HG03095 (cell line): ENCODE data around the gene TRIM56.
"Not testable (repeated sequence)": the region's sequence is repeated elsewhere in the genome, so short reads cannot be mapped to it uniquely, and the experiment has no call there.

Source experiments
- ATAC-seq: cut with Tn5 transposase; IDR thresholded peaks from one replicate; pipeline ENCODE4 v1.9.1; 2021; ENCODE audit warnings: moderate library complexity; ENCODE audit not compliant: unreplicated experiment

Gene TRIM56

DNA sequence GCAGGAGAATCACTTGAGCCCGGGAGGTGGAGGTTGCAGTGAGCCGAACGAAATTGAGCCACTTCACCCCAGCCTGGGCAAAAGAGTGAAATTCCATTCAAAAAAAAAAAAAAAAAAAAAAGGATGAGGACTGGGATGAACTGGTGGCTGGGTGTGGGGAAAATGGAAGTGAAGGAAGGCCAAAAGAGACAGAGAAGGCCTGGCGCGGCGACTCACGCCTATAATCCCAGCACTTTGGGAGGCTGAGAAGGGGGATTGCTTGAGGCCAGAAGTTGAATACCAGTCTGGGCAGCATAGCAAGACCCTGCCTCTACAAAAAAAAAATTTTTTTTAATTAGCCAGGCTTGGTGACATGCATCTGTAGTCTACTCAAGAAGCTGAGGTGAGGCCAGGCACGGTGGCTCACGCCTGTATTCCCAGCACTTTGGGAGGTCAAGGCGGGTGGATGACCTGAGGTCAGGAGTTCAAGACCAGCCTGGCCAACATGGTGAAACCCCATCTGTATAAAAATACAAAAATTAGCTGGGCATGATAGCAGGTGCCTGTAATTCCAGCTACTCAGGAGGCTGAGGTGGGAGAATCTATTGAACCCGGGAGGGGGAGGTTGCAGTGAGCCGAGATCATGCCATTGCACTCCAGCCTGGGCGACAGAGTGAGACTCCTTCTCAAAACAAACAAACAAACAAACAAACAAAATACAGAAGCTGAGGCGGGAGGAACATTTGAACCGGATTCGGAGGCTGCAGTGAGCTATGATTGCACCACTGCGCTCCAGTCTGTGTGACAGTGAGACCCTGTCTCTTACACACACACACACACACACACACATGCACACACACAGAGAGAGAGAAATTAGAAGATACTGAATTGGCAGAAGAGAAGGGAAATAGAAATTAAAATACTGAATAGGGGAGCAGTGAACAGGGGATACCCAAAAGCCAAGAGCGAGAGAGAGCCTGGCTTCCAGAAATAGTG lies 47.6 kb downstream of the TRIM56 start:
- not testable (repeated sequence) for ATAC-seq

DNA sequence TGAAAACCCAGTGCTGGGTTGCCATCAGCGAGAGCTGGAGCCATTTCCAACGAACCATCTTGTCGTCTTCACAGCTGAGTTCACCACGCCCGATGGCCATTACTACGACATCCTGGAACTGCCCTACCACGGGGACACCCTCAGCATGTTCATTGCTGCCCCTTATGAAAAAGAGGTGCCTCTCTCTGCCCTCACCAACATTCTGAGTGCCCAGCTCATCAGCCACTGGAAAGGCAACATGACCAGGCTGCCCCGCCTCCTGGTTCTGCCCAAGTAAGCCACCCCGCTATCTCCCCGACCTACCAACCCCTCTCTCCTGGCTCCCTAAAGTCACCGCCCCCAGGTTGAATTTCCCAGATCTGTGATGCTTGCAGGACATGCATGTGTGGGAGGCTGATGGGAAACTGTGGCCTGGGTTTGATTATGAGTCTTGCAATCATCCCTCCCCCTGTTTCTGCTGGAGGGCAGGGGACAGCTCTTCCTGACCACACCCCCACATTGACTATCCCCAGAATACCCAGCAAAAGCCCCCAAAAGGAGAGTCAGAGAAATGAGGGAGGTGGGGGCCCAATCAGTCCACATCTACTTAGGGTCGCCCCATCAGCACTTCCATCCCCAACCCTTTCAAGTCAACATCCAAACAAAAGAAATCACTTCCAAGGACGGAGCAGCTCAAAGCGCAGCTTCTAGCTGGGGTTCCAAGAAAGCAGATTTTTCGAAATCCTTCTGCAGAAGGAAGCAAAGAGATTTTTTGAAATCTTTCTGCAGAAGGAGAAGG lies 48.5 kb downstream of the TRIM56 start:
- ATAC-seq = no peak

DNA sequence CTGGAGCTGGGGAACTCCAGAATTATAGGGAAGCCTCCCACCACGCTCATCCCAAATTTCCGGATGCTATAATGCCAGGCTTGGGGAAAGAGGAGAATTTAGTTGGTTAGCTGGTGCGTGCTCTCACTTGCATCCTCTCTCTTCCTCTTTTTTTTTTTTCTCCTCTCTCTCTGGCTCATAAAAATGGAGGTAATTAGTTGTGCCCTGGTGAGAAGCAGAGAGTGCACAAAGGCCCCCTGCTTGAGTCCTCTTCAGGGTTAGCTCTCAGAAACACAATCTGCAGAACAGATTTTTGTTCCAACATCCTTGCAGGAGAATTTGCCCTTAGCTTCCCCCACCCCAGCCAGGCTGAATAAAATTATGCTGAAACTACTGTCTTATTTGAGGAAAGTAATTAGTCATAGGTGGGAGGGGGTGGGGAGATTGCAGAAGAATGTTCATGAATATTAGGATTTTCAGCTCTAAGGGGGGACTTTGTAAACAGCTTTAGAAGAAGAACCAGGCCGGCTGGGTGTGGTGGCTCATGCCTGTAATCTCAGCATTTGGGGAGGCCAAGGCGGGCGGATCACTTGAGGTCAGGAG lies 49.2 kb downstream of the TRIM56 start:
- no peak for ATAC-seq

DNA sequence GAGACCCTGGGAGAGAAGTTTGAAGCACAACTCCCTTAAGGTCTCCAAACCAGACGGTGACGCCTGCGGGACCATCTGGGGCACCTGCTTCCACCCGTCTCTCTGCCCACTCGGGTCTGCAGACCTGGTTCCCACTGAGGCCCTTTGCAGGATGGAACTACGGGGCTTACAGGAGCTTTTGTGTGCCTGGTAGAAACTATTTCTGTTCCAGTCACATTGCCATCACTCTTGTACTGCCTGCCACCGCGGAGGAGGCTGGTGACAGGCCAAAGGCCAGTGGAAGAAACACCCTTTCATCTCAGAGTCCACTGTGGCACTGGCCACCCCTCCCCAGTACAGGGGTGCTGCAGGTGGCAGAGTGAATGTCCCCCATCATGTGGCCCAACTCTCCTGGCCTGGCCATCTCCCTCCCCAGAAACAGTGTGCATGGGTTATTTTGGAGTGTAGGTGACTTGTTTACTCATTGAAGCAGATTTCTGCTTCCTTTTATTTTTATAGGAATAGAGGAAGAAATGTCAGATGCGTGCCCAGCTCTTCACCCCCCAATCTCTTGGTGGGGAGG lies 52.5 kb downstream of the TRIM56 start:
- ATAC-seq = peak; percentile 8

DNA sequence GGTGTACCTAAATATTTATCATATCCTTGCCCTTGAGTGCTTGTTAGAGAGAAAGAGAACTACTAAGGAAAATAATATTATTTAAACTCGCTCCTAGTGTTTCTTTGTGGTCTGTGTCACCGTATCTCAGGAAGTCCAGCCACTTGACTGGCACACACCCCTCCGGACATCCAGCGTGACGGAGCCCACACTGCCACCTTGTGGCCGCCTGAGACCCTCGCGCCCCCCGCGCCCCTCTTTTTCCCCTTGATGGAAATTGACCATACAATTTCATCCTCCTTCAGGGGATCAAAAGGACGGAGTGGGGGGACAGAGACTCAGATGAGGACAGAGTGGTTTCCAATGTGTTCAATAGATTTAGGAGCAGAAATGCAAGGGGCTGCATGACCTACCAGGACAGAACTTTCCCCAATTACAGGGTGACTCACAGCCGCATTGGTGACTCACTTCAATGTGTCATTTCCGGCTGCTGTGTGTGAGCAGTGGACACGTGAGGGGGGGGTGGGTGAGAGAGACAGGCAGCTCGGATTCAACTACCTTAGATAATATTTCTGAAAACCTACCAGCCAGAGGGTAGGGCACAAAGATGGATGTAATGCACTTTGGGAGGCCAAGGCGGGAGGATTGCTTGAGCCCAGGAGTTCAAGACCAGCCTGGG lies 53.1 kb downstream of the TRIM56 start:
- ATAC-seq = peak; percentile 62

DNA sequence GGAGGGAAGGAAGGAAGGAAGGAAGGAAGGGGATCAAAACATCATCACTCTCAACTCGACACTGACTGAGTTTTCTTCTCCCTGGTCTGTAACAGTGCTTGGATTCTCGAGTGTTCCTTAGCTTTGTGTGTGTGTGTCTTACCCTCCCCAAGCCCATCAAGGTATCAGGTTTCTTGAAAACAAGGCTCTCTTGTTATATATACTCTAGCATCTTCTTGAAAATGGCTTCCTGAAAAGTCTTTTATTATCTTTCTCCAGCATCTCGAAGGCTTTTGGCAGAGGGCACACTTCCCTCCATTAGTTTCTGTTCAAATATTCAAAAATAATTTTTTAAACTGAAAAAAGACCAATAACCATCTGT lies 55.0 kb downstream of the TRIM56 start:
- ATAC-seq = no peak

DNA sequence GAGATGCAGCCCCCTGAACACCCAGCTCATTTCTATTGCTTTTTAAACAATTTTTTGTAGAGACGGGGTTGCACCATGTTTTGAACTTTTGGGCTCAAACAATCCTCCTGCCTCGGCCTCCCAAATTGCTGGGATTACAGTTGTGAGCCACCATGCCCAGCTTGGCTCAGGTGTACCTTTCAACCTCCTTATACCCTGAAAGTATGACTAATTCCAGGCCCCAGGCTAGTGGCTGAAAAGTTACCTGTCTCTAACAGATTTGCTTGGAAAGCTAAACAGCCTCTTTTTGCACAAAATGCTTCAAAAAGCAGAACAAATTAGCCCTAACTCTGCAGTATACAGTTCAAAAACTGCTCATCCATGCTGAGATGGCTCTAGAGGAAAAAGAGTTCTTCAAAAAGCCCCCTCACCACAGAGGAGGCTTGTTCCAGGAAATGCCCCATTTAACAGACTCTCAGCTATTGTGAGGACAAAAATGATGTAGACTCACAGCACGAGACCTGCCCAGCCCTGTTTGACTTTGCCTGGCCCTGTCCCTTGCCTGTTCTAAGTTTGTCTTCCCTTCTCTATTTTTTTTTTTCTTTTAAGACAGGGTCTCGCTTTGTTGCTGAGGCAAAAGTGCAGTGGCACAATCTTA lies 55.6 kb downstream of the TRIM56 start:
- ATAC-seq = no peak
